Ishikawa (cell line): ENCODE data around the gene PRM1.

ENCODE experiments used
- CEBPB ChIP-seq: IDR thresholded peaks from 2 replicates; pipeline ENCODE4 v1.6.1; 2012
- CREB1 ChIP-seq: IDR thresholded peaks from 2 replicates; pipeline ENCODE4 v1.6.1; 2012; ENCODE audit warnings: low read depth
- EGR1 ChIP-seq: IDR thresholded peaks from 2 replicates; pipeline ENCODE4 v1.6.1; 2012
- EP300 ChIP-seq: IDR thresholded peaks from 2 replicates; pipeline ENCODE4 v1.6.1; 2012; ENCODE audit warnings: borderline replicate concordance
- NFIC ChIP-seq: IDR thresholded peaks from 2 replicates; pipeline ENCODE4 v1.6.1; 2012
- RAD21 ChIP-seq: IDR thresholded peaks from 2 replicates; pipeline ENCODE4 v1.6.1; 2012; ENCODE audit warnings: low read depth
- TAF1 ChIP-seq: IDR thresholded peaks from 2 replicates; pipeline ENCODE4 v1.6.1; 2012; ENCODE audit warnings: low read depth, mild to moderate bottlenecking
- TCF12 ChIP-seq: IDR thresholded peaks from 2 replicates; pipeline ENCODE4 v1.6.1; 2012; ENCODE audit warnings: low read depth
- TF ChIP-seq, protein P1 (sequence below): IDR thresholded peaks from 2 replicates; pipeline ENCODE4 v1.6.1; 2012
- TF ChIP-seq, protein P2 (sequence below): IDR thresholded peaks from 2 replicates; pipeline ENCODE4 v1.6.1; 2012

DNA sequence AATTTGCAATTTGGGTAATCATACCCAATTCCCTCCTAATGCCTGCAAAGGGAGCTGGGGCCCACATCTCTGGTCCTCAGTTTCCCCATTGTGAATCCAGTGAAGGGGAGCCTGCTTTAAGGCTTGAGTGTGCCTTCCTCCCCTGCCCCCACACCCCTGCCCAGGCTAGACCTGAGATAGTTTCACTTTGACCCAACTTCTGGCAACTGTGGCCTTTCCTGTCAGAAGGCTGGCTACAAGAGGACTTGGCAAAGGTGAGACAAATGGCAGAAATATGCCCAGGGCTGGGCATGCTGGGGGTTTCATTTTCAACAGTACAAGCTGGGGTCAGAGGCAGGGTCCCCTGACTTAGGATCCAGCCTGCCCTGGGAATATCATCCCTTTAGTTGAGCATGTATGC is 35.1 kb downstream of the PRM1 start:
- TF ChIP-seq RAD21 (no peak), CEBPB (no peak), TCF12 (no peak), TAF1 (no peak), EP300 (no peak), CREB1 (no peak), NFIC (no peak), EGR1 (no peak)
- TF ChIP-seq, protein P1, sequence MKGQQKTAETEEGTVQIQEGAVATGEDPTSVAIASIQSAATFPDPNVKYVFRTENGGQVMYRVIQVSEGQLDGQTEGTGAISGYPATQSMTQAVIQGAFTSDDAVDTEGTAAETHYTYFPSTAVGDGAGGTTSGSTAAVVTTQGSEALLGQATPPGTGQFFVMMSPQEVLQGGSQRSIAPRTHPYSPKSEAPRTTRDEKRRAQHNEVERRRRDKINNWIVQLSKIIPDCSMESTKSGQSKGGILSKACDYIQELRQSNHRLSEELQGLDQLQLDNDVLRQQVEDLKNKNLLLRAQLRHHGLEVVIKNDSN: no peak
- TF ChIP-seq, protein P2, sequence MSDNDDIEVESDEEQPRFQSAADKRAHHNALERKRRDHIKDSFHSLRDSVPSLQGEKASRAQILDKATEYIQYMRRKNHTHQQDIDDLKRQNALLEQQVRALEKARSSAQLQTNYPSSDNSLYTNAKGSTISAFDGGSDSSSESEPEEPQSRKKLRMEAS: no peak
